ENCODE measurements around the gene HEPACAM. TPM values are rescaled to one million over a fixed set of nuclear protein-coding genes. Genes with fewer than 3 reads are reported as not detected.
"Not testable (repeated sequence)": the region's sequence is repeated elsewhere in the genome, so short reads cannot be mapped to it uniquely, and the experiment has no call there.

HEPACAM gene, protein sequence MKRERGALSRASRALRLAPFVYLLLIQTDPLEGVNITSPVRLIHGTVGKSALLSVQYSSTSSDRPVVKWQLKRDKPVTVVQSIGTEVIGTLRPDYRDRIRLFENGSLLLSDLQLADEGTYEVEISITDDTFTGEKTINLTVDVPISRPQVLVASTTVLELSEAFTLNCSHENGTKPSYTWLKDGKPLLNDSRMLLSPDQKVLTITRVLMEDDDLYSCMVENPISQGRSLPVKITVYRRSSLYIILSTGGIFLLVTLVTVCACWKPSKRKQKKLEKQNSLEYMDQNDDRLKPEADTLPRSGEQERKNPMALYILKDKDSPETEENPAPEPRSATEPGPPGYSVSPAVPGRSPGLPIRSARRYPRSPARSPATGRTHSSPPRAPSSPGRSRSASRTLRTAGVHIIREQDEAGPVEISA
- not detected for total RNA-seq

DNA sequence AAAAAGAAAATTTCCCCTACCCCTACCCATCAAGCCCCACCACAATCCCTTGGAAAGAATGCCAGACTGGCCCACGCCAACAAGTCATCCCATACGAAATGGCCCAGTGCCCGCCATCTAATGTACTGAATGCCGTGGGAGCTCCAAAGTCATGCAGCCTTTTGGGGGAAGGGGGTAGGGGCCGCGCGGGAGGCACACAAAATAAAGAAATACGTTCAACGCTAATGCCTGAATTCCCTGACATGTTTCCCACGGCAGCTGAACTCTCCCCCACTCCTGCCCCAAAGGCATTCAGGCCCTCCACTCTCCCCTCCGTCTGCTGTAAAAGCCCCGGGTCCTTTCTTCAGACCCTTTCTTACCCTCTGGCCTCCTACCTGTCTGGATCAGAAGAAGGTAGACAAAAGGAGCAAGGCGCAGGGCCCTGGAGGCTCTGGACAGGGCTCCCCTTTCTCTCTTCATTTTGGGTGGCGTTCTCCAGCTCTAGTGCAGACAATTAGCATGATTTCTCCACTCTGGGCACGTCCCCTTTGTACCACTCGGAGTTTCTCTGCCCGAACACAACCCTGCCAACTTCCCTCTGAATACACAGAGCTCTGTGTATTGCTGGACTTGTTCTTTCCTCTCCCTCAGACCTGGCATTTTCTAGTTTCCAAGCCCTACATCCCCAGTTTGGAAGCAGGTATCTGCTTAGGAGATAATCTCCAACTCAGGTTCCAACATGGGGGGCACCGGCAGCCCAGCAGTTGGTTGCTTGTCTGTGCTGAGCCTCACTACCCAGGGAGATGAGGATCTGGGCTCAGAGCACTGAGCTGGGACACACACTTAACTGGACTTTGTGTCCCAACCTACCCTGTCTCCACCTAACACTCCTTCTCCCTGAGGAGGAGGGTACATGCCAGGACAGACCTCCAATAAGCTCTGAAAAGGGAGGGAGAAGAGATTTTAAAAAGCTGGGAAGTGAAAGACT lies at the start of gene HEPACAM:
TSS of gene HEPACAM (minus strand) at position 500 of the 967 bp plus-strand sequence. CDS start at position 459, 41 bp downstream.
- POLR2A ChIA-PET, result no interaction called here
- CTCF ChIA-PET, result interaction anchor here (1.2 kb wide), 1 partner anchor 8 kb away, joined by 3 read pairs; no protein-coding TSS in a partner anchor

- POLR2A ChIA-PET, result no interaction called here
These were observed 48.6 kb upstream of the HEPACAM start for GRCh38 chr11:124984512-124984854.

GRCh38 chr11:124983674-124984511 lies 48.0 kb upstream of the HEPACAM start:
- POLR2A ChIA-PET, result no interaction called here

More at GRCh38 chr11:124984512-124984854, 48.6 kb upstream of the HEPACAM start:
- CTCF ChIA-PET, result no interaction called here

DNA sequence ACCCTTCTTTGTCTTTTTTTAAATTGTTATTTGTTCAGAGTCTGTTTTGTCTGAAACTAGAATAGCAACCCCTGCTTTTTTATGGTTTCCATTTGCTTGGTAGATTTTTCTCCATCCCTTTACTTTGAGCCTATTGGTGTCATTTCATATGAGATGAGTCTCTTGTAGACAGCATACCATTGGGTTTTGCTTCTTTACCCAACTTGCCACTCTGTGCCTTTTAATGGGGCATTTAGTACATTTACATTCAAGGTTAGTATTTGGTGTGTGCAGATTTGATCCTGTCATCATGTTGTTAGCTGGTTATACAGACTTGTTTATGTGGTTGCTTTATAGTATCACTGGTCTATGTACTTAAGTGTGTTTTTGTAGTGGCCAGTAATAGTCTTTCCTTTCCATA lies 46.2 kb upstream of the HEPACAM start:
- CTCF ChIA-PET, result no interaction called here
- POLR2A ChIA-PET, result no interaction called here

More at GRCh38 chr11:124983674-124984511, 48.0 kb upstream of the HEPACAM start:
- CTCF ChIA-PET, result no interaction called here

- POLR2A ChIA-PET, result no interaction called here
- CTCF ChIA-PET, result no interaction called here
These were observed 42.5 kb upstream of the HEPACAM start for GRCh38 chr11:124978316-124978715.

- CTCF ChIA-PET, result no interaction called here
These were observed 41.2 kb upstream of the HEPACAM start for GRCh38 chr11:124977006-124977405.

DNA sequence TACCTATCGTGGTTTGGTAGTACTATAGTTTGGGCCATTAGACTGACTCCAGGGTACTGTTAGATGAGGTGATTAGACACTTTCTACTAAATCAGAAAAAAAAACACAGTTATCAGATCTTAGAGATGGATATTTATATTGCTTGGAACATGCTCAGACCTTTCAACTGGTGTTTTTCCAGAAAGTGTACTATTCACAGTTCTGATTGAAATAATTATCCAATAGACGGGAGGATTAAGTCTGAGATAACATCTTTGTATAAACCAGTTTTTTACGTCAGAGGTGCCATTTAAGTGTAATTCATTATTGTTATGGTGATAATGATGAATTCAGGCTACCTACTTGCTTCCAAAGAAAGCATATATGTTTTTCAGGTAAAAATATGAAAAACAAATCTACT lies 40.7 kb upstream of the HEPACAM start:
- ChIA-PET CTCF (no interaction called here), POLR2A (no interaction called here)

More at GRCh38 chr11:124977006-124977405, 41.2 kb upstream of the HEPACAM start:
- POLR2A ChIA-PET, result no interaction called here

DNA sequence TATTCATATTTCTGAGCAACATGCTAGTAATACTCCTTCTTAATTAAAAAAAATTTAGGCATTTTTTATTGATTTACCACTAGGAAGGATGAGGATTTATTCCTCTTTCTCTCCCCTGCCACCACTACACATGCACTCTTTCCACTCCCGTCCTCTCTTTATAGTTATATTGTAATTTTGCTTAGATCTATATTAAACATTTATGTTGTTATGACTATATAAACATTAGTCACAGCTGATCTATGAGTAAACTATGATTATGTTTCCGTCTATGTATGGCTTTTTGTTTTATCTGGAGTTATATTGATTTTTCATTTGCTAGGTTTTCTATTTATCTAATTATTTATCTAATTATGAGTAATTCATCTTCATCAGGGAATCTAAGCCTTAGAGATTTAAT lies 36.0 kb upstream of the HEPACAM start:
- CTCF ChIA-PET, result no interaction called here
- POLR2A ChIA-PET, result interaction anchor here (0.6 kb wide), 1 partner anchor 110 kb away, joined by 3 read pairs; no protein-coding TSS in a partner anchor

DNA sequence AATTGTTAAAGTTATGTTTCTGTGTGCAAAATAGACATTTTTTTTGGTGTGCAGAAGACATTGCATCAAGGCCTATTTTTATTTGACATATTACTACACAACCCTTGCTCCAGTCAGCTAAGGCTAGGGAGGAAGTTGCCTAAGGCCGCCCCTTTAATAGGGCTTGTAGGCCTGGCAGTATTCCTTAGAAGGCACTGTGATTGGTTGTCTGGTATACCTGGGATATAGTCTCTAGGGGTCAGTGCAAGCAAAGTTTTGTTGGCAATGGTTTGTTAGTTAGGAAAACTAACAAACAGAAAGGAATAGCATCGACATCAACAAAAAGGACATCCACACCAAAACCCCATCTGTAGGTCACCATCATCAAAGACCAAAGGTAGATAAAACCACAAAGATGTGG lies 35.1 kb upstream of the HEPACAM start:
- ChIA-PET POLR2A (no interaction called here), CTCF (no interaction called here)

DNA sequence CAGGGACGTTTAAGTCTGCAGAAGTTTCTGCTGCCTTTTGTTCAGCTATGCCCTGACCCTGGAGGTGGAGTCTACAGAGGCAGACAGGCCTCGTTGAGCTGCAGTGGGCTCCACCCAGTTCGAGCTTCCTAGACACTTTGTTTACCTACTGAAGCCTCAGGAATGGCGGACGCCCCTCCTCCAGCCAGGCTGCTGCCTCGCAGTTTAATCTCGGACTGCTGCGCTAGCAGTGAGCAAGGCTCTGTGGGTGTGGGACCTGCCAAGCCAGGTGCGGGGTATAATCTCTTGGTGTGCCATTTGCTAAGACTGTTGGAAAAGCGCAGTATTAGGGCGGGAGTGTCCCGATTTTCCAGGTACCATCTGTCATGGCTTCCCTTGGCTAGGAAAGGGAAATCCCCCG lies 32.4 kb upstream of the HEPACAM start:
- CTCF ChIA-PET, POLR2A ChIA-PET: not testable (repeated sequence)

GRCh38 chr11:124961972-124962609 lies 26.2 kb upstream of the HEPACAM start:
- CTCF ChIA-PET, result interaction anchor here (1.3 kb wide), 1 partner anchor 74 kb away, joined by 3 read pairs; no protein-coding TSS in a partner anchor
- POLR2A ChIA-PET, result no interaction called here

DNA sequence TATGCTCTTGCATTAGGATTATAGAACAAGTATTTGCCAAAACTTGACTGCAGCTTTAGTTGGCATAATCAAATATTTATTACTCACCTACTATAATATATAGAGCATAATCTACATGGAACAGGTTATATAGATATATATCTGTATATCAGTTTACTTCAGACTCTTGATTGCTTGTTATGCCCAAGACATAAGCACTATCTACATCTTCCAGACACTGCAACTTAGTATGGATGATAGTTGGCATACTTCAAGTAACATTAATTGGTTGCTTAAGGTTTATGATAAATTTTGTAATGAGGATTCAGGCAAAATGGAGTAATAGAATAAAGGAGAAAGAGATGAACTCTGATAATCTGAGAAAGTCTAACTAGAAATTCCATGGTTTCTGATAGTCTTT lies 19.2 kb upstream of the HEPACAM start:
- CTCF ChIA-PET, result interaction anchor here (1.5 to 1.9 kb wide), 2 partner anchors 169 to 187 kb away, joined by 6 to 9 read pairs; no protein-coding TSS in a partner anchor
- POLR2A ChIA-PET, result no interaction called here

GRCh38 chr11:124954590-124954955 lies 18.7 kb upstream of the HEPACAM start:
- CTCF ChIA-PET, result interaction anchor here (1.2 to 1.9 kb wide), 6 partner anchors 78 to 933 kb away, joined by 4 to 9 read pairs (median 6); partner anchors contain the start of gene HYLS1
- POLR2A ChIA-PET, result no interaction called here

GRCh38 chr11:124953753-124954589 lies 18.1 kb upstream of the HEPACAM start, which contains the start of gene CCDC15:
CCDC15 (plus strand) TSS chr11:124954202; CDS start chr11:124954733, 531 bp downstream.
- ChIA-PET CTCF (interaction anchor here (1.1 to 1.9 kb wide), 7 partner anchors 78 to 933 kb away, joined by 4 to 9 read pairs (median 5); partner anchors contain the start of gene HYLS1), POLR2A (interaction anchor here (0.7 to 1.3 kb wide), 6 partner anchors 34 to 934 kb away, joined by 3 to 7 read pairs (median 4); partner anchors contain the start of gene TMEM218)

DNA sequence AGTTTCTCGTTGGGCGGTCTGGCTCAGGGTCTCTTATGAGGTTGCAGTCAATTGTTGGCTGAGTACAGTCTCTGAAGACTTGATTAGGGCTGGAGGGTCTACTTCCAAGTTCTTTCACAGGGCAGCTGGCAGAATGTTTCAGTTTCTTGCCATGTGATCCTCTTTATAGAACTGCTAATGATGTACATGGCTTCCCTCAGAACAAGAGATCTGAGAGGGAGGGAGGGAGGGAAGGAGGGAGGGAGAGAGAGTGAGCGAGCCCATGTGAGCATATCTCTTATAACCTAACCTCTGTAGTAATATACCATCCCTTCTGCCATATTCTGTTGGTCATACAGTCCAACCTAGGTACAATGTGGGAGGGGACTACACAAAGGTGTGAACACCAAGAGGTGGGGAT lies 15.5 kb upstream of the HEPACAM start:
- POLR2A ChIA-PET, result no interaction called here

GRCh38 chr11:124950601-124951330 lies 14.9 kb upstream of the HEPACAM start:
- CTCF ChIA-PET, result interaction anchor here (1.1 kb wide), 1 partner anchor 114 kb away, joined by 3 read pairs; no protein-coding TSS in a partner anchor
- POLR2A ChIA-PET, result no interaction called here

More for the DNA sequence above, 15.5 kb upstream of the HEPACAM start:
- CTCF ChIA-PET, result no interaction called here

DNA sequence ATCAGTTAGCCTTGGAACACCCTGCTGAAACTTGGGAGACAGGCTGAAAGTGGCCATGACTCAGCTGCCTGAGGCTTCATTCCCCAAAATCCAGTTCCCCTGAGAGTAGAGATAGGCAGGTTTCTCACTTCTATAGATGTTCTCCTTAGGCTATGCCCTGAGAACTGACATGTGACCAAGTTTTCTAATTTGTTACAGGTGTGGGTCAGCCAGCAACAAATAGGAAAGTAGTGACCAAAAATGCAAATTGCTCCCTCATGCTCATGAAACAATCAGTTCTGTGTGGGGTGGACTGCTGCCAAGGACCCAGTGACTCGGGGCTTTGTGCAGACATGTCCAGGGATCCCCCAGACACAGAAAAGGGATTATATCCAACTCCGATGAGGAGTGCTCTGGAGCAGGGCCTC lies 10.9 kb upstream of the HEPACAM start:
- POLR2A ChIA-PET, result no interaction called here
- CTCF ChIA-PET, result no interaction called here
